DOHH2 (cell line): ENCODE measurements around the gene GSAP.

ENCODE experiments used
- H3F3A ChIP-seq: fragments of 200-600 bp; sonication (generic), shearing (Covaris generic); 2 replicates; pipeline ENCODE4 v1.6.0; 2016; ENCODE audit warnings: antibody characterized with exemption, mild to moderate bottlenecking; ENCODE audit not compliant: control insufficient read depth, insufficient read depth
- H3K27ac ChIP-seq: fragments of 200-600 bp; sonication (generic); 2 replicates; pipeline ENCODE4 v1.5.1; 2014; ENCODE audit warnings: low read depth, mild to moderate bottlenecking, low read length, moderate library complexity
- H3K27me3 ChIP-seq: fragments of 200-600 bp; sonication (generic); 2 replicates; pipeline ENCODE4 v1.6.1; 2014; ENCODE audit warnings: mild to moderate bottlenecking, low read length, mixed read lengths; ENCODE audit not compliant: control insufficient read depth
- H3K36me3 ChIP-seq: fragments of 200-600 bp; sonication (generic); 2 replicates; pipeline ENCODE4 v1.6.1; 2014; ENCODE audit warnings: mild to moderate bottlenecking, low read length, moderate library complexity, mixed read lengths; ENCODE audit not compliant: control insufficient read depth
- H3K4me1 ChIP-seq: fragments of 200-600 bp; sonication (generic); 2 replicates; pipeline ENCODE4 v1.6.1; 2014; ENCODE audit warnings: mild to moderate bottlenecking, low read length, mixed read lengths; ENCODE audit not compliant: control insufficient read depth
- H3K4me2 ChIP-seq: fragments of 200-600 bp; sonication (generic); 2 replicates; pipeline ENCODE4 v1.6.0; 2014; ENCODE audit warnings: mild to moderate bottlenecking, low read length, moderate library complexity
- H3K4me3 ChIP-seq: fragments of 200-600 bp; sonication (generic); 2 replicates; pipeline ENCODE4 v1.5.1; 2014; ENCODE audit warnings: mild to moderate bottlenecking, low read length, mixed read lengths
- H3K79me2 ChIP-seq: fragments of 200-600 bp; sonication (generic); 2 replicates; pipeline ENCODE4 v1.6.1; 2014; ENCODE audit warnings: mild to moderate bottlenecking, low read length, mixed read lengths; ENCODE audit not compliant: control insufficient read depth
- H3K9me2 ChIP-seq: fragments of 200-600 bp; sonication (generic); replicated peaks from 2 replicates; pipeline ENCODE4 v1.6.1; 2014; ENCODE audit warnings: mild to moderate bottlenecking, low read length, mixed read lengths; ENCODE audit not compliant: control insufficient read depth
- H3K9me3 ChIP-seq: fragments of 200-600 bp; sonication (generic); 2 replicates; pipeline ENCODE4 v1.6.1; 2014; ENCODE audit warnings: antibody characterized with exemption, low read length, mixed read lengths; ENCODE audit not compliant: control insufficient read depth, insufficient read depth
- H4K20me1 ChIP-seq: fragments of 200-600 bp; sonication (generic); 2 replicates; pipeline ENCODE4 v1.6.0; 2014; ENCODE audit warnings: low read depth, mild to moderate bottlenecking, antibody characterized with exemption, low read length, moderate library complexity; ENCODE audit not compliant: control insufficient read depth, insufficient read depth
- EZH2phosphoT487 ChIP-seq: fragments of 200-600 bp; sonication (generic); IDR thresholded peaks from 2 replicates; pipeline ENCODE4 v1.6.1; 2017; ENCODE audit warnings: borderline replicate concordance, mild to moderate bottlenecking, antibody characterized with exemption, low read length, moderate library complexity, mixed read lengths
- TF ChIP-seq, protein P1 (sequence below): fragments of 200-600 bp; sonication (generic); IDR thresholded peaks from one replicate; pipeline ENCODE4 v1.5.1; 2014; ENCODE audit warnings: antibody characterized with exemption, mild to moderate bottlenecking, low read depth, low read length; ENCODE audit not compliant: poor library complexity, severe bottlenecking

GSAP gene

DNA sequence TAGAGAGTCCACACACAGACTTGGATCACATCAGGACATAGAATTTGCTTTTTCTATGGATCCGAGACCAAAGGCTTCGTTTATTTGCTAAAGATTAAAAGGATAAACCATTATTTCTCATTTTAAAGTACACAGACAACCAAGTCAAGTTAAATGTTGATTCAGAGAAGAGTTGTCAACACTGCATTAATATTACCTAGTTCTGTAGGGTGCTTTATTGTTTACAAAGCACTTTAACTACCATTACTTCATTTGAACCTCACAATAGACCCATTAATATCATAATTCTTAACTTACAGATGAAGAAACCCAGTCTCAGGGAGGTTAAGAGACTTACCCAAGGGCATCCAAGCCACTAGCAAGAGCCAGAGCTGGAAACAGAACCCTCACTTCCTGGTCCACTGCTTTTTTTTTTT is 43.2 kb upstream of the GSAP start:
- H3K27me3 ChIP-seq = peaks cover 6% of the 10 kb centered on the region; the same call in 1 of the 2 replicates
- no peaks in the 10 kb centered on the region for H3K4me1 ChIP-seq
- H3K36me3 ChIP-seq = no peaks in the 10 kb centered on the region
- H3F3A ChIP-seq = no peaks in the 10 kb centered on the region
- H3K4me3 ChIP-seq = no peak overlapping the region
- no peak overlapping the region for H3K27ac ChIP-seq
- H3K9me3 ChIP-seq = no peaks in the 10 kb centered on the region
- H3K4me2 ChIP-seq = no peak overlapping the region
- H4K20me1 ChIP-seq = no peaks in the 10 kb centered on the region
- 0 out of 2 replicates have a peak, but pooled peaks cover 2% of the 10 kb centered on the region for H3K9me2 ChIP-seq
- no peaks in the 10 kb centered on the region for H3K79me2 ChIP-seq
- TF ChIP-seq EZH2phosphoT487 = no peak
- TF ChIP-seq, protein P1, sequence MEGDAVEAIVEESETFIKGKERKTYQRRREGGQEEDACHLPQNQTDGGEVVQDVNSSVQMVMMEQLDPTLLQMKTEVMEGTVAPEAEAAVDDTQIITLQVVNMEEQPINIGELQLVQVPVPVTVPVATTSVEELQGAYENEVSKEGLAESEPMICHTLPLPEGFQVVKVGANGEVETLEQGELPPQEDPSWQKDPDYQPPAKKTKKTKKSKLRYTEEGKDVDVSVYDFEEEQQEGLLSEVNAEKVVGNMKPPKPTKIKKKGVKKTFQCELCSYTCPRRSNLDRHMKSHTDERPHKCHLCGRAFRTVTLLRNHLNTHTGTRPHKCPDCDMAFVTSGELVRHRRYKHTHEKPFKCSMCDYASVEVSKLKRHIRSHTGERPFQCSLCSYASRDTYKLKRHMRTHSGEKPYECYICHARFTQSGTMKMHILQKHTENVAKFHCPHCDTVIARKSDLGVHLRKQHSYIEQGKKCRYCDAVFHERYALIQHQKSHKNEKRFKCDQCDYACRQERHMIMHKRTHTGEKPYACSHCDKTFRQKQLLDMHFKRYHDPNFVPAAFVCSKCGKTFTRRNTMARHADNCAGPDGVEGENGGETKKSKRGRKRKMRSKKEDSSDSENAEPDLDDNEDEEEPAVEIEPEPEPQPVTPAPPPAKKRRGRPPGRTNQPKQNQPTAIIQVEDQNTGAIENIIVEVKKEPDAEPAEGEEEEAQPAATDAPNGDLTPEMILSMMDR = no peak

DNA sequence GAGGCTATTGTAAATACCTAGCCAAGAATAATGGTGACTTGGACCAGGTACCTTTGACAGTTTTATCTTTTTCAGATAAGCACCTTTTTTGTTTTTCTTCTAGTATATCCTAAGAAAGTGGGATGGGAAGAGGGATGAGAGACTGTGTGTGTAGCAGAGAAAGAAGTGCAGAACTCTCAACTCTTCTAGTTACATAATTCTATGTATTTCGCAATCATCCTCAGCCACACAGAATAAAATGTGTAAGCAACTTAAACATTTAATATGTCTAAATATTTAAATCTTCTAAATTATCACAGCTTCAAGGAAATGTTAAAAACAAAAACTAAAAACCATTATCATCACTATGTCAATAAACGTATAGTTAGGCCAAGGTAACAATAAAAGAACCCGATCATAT is 42.6 kb upstream of the GSAP start:
- TF ChIP-seq, protein P1 = no peak
- no peaks in the 10 kb centered on the region for H3F3A ChIP-seq
- no peak overlapping the region for H3K27ac ChIP-seq

DNA sequence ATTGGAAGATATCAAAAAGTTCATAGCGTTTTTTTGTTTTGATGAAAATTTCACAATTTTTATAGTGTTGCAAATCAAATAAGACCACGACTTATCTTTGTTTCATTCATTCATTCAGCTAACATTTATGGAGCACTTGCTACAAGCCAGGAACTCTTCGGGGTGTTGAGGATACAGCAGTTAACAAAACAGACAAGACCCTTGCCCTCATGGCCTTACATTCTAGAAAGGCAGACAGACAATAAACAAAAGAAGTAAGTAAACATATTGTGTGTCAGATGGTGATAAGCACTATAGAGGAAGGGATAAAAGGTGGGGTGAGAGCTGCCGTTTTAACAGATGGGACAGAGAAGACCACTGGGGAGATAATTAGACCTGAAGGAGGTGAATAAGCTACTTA is 41.6 kb upstream of the GSAP start:
- no peak overlapping the region for H3K4me3 ChIP-seq
- H3K4me1 ChIP-seq = no peaks in the 10 kb centered on the region
- peaks cover 9% of the 10 kb centered on the region for H3K27me3 ChIP-seq
- TF ChIP-seq EZH2phosphoT487 = no peak
- TF ChIP-seq, protein P1 = no peak
- H3K4me2 ChIP-seq = no peak overlapping the region
- H3K79me2 ChIP-seq = no peaks in the 10 kb centered on the region
- H3K9me2 ChIP-seq = 0 out of 2 replicates have a peak, but pooled peaks cover 2% of the 10 kb centered on the region
- H3K9me3 ChIP-seq = no peaks in the 10 kb centered on the region
- no peaks in the 10 kb centered on the region for H3F3A ChIP-seq
- H3K36me3 ChIP-seq = no peaks in the 10 kb centered on the region
- H4K20me1 ChIP-seq = no peaks in the 10 kb centered on the region
- no peak overlapping the region for H3K27ac ChIP-seq

More for the DNA sequence above, 42.6 kb upstream of the GSAP start:
- Histone ChIP-seq H3K9me2 (0 out of 2 replicates have a peak, but pooled peaks cover 2% of the 10 kb centered on the region), H3K4me1 (no peaks in the 10 kb centered on the region), H3K27me3 (peaks cover 3% of the 10 kb centered on the region; the same call in 1 of the 2 replicates), H4K20me1 (no peaks in the 10 kb centered on the region), H3K79me2 (no peaks in the 10 kb centered on the region), H3K4me2 (no peak overlapping the region), H3K9me3 (no peaks in the 10 kb centered on the region), H3K4me3 (no peak overlapping the region), H3K36me3 (no peaks in the 10 kb centered on the region)

DNA sequence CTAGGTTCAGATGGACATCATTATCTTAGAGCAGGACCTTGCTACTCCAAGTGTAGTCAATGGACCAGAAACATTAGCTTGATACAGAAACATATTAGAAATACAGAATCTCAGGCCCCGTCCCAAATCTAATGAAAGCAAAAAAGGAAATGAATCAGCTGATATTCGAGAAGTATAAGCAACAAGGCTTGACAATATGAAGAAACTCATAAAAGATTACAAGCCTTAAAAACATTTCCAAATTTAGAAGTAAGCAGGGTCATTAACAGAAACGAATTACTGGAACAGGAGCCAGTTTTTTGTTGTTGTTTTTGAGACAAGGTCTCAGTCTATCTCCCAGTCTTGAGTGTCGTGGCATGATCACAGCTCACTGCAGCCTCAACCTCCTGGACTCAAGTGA is 40.5 kb upstream of the GSAP start:
- H3K27me3 ChIP-seq = peaks cover 14% of the 10 kb centered on the region
- 0 out of 2 replicates have a peak, but pooled peaks cover 2% of the 10 kb centered on the region for H3K9me2 ChIP-seq
- H4K20me1 ChIP-seq = no peaks in the 10 kb centered on the region
- H3K4me1 ChIP-seq = no peaks in the 10 kb centered on the region
- no peak overlapping the region for H3K27ac ChIP-seq
- H3F3A ChIP-seq = no peaks in the 10 kb centered on the region
- H3K9me3 ChIP-seq = no peaks in the 10 kb centered on the region
- H3K79me2 ChIP-seq = no peaks in the 10 kb centered on the region
- H3K4me3 ChIP-seq = no peak overlapping the region
- TF ChIP-seq, protein P1 = no peak
- no peak for TF ChIP-seq EZH2phosphoT487
- no peaks in the 10 kb centered on the region for H3K36me3 ChIP-seq
- no peak overlapping the region for H3K4me2 ChIP-seq
